ENCODE data around the gene OR2AJ1.

- TF ChIP-seq MAX (IDR thresholded peaks at IDR 0.05; ENCODE audit: low read depth, low read length) (no peak), POLR2A (IDR thresholded peaks at IDR 0.05; ENCODE audit: extremely low read depth, insufficient read length) (no peak)
Measured at GRCh38 chr1:247905181-247905580, 19.5 kb upstream of the OR2AJ1 start.

Data from NB4 (cell line).